ENCODE results near the gene NCOA1.
A peak's percentile ranks its signal among the peaks of the same experiment; 100 is the strongest.
"Not testable (repeated sequence)": the region's sequence is repeated elsewhere in the genome, so short reads cannot be mapped to it uniquely, and the experiment has no call there.

NCOA1 gene

GRCh38 chr2:24756789-24757188 is 265.7 kb downstream of the NCOA1 start:
- DNase-seq = no peak

DNA sequence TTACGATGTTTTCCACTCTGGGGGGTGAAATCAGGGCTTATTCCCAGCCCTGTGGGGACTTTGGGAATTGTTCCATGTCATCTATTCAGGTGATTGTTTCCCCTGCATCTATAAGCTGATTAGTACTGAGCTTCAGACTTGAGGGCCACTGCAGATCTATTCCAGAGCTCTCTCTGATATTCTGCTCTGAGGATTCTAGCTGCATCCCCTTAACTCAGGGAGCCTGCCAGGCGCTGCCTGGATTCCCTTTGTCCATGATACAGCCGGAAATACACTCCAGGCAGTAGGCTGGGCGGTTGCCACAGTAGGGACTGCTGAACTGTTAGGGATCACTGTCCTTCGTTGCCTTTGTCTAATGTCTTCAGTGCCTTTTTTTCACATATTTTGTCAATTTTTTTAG is 270.8 kb downstream of the NCOA1 start:
- no peak for DNase-seq

GRCh38 chr2:24762518-24762917 is 271.5 kb downstream of the NCOA1 start:
- DNase-seq = no peak

DNA sequence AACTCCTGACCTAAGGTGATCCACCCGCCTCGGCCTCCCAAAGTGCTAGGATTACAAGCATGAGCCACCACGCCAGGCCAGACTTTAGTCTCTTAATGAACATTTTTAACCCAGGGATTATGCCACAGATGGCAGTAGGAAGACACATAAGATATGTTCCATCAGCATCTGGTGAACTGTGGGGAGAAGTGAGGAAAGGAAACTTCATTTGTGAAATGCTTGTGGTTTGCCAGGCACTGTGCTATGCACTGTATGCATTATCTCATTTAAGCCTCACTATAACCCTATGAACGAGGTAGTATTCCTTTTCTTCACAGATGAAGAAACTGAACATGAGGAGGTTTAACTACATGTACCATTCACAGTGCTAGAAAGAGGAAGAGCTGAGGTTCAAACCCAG is 272.8 kb downstream of the NCOA1 start:
- DNase-seq = no peak

GRCh38 chr2:24766609-24767008 is 275.6 kb downstream of the NCOA1 start:
- no peak for DNase-seq

GRCh38 chr2:24768013-24768412 is 277.0 kb downstream of the NCOA1 start:
- no peak for DNase-seq

- DNase-seq = no peak
These were observed 277.5 kb downstream of the NCOA1 start for GRCh38 chr2:24768601-24769000.

DNA sequence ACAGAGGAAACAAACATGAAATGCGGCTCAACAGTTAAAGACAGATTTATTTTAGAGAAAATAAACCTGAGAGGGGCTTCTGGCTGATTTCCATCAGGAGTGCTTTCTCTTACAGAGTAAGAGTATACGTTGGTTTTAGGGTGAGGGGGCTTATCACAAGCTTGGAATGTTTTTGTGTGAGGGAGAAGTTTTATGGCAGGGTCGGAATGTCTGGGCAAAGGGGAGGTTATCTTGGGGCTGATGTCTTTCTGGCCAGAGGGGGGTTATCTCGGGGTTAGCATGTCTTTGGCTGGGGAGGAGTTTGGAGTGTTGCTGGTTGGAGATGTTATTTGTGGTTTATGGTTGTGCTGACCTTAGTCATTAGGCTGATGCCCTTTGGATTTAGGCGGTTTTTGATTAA is 280.0 kb downstream of the NCOA1 start:
- DNase-seq = no peak

- DNase-seq = no peak
These were observed 280.9 kb downstream of the NCOA1 start for GRCh38 chr2:24771764-24772586.

DNA sequence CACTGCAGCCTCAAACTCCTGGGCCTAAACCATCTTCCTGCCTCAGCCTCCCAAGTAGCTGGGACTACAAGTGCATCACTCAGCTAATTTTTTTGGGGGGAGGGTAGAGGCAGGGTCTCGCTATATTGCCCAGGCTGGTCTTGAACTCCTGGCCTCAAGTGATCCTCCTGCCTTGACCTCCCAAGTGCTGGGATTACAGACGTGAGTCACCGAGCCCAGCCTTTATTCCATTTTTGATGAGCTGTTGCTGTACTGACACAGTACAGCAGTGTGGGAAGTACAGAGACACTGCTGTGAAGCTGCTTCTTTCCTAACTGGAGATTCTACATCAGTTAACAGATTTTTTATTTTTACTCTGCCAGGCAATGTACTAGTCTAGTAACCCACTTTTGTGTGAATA is 283.3 kb downstream of the NCOA1 start:
- no peak for DNase-seq

- DNase-seq = no peak
These were observed 288.1 kb downstream of the NCOA1 start for GRCh38 chr2:24779116-24779515.

- DNase-seq = no peak
These were observed 292.6 kb downstream of the NCOA1 start for GRCh38 chr2:24783641-24784040.

DNA sequence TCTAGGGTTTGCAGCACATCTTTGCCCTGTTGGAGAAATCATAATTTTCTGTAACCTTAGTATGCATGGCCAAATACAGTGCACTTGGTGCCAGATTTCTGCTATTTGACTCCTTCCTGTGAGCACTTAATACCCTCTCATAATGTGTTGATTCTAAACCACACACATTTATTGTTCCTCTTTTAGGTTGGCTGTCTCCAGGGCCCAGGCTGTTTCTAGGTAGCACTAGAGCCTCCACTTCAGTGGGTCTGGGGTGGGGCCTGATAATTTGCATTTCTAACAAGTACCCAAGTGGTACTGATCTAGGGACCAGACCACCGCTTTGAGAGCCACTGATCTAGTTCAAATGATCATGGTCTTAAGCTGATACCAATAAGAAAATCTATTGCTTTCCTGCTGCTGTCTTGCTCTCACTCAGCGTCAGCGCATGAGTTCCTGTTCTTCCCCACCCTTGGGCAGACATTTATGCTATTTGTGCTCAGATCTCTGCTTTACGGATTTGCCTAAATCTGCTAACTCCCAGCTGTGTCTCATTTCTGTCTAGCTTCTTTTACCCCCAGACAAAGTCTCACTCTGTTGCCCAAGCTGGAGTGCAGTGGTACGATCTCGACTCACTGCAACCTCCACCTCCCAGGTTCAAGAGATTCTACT is 294.7 kb downstream of the NCOA1 start:
- DNase-seq = no peak

GRCh38 chr2:24787532-24787931 is 296.5 kb downstream of the NCOA1 start:
- DNase-seq = no peak

GRCh38 chr2:24788816-24789215 is 297.8 kb downstream of the NCOA1 start:
- DNase-seq = no peak

GRCh38 chr2:24791452-24791851 is 300.4 kb downstream of the NCOA1 start:
- no peak for DNase-seq

- DNase-seq = no peak
These were observed 301.5 kb downstream of the NCOA1 start for GRCh38 chr2:24792542-24792873.

DNA sequence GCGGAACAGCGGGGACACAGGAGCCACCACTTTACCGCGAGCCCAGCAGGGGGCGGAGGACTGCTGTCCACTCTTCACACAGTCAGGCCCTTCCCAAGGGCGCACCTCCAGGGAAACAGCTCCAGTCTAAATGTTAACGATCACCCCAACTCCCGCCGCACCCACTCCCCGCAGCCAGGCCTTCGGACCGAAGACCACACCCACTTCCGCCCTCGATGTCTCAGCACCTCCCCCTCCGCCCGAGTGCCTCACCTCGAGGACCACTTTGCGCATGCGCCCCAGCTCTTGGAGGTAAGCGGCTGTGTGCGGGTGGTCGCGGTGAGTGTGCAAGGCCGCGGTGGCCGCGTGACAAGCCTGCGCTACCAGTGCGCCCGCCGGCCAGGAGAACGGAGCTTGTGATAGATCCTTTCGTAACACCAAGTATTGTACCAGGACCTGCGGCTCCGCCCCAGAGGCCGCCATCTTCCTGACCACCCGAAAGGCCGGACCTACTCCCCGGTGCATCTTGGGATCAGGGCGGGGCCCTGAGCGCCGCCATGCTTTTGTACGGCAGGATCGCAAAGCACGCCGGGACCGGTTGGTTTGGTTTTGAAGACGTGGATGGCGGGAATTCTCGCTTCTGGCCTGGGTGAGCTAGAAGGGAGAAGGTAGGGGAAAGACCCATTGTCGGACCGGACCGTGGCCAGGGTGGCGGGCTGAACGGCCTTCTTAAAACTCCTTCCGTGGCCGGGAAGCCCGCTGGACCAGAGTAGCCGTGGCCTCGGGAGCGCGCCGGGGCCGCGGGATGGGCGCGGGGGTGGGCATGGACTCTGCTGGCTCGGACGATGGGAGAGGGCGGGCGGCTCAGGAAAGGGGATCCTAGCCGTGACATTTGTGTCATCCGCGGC is 302.1 kb downstream of the NCOA1 start, which contains the start of the genes CENPO and PTRHD1:
Gene CENPO (plus strand): TSS at position 552 of the 887 bp plus-strand sequence. CDS start 495 bp downstream, outside the sequence.
Gene PTRHD1 (minus strand): TSS at position 518 of the 887 bp plus-strand sequence. CDS start 14 bp downstream, at position 504.
- peak; percentile 93 for DNase-seq

GRCh38 chr2:24793761-24794435 is 302.8 kb downstream of the NCOA1 start:
- DNase-seq = no peak

DNA sequence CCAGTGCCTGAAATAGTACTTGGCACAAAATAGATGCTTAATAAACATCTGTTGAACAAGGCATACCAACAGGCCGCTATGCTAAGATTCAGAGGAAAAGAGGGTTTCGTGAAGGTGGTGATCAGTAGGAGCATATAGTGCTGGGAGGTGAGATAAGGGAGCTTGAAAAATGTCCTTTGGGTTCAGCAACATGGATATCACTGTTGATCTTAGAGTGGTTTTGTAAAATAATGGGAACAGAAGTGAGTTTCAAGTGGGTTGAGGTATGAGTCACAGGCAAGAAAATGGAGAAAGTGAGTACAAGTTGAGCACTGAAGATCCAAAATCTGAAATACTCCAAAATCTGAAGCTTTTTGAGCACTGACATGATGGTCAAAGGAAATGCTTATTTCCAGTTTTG is 306.6 kb downstream of the NCOA1 start:
- no peak for DNase-seq

DNA sequence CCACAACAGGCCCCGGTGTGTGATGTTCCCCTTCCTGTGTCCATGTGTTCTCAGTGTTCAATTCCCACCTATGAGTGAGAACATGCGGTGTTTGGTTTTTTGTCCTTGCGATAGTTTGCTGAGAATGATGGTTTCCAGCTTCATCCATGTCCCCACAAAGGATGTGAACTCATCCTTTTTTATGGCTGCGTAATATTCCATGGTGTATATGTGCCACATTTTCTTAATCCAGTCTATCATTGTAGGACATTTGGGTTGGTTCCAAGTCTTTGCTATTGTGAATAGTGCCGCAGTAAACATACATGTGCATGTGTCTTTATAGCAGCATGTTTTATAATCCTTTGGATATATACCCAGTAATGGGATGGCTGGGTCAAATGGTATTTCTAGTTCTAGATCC is 309.4 kb downstream of the NCOA1 start:
- DNase-seq = not testable (repeated sequence)

- not testable (repeated sequence) for DNase-seq
These were observed 315.0 kb downstream of the NCOA1 start for GRCh38 chr2:24805811-24806660.
